GM18498 (cell line): Measurements from ENCODE around the gene PLEKHF1.
A peak's percentile ranks its signal among the peaks of the same experiment; 100 is the strongest.
"Not testable (repeated sequence)": the region's sequence is repeated elsewhere in the genome, so short reads cannot be mapped to it uniquely, and the experiment has no call there.

Experiments used
- ATAC-seq: cut with Tn5 transposase; IDR thresholded peaks from one replicate; pipeline ENCODE4 v1.9.1; 2021; ENCODE audit warnings: mild to moderate bottlenecking, moderate library complexity; ENCODE audit not compliant: unreplicated experiment

PLEKHF1 gene

DNA sequence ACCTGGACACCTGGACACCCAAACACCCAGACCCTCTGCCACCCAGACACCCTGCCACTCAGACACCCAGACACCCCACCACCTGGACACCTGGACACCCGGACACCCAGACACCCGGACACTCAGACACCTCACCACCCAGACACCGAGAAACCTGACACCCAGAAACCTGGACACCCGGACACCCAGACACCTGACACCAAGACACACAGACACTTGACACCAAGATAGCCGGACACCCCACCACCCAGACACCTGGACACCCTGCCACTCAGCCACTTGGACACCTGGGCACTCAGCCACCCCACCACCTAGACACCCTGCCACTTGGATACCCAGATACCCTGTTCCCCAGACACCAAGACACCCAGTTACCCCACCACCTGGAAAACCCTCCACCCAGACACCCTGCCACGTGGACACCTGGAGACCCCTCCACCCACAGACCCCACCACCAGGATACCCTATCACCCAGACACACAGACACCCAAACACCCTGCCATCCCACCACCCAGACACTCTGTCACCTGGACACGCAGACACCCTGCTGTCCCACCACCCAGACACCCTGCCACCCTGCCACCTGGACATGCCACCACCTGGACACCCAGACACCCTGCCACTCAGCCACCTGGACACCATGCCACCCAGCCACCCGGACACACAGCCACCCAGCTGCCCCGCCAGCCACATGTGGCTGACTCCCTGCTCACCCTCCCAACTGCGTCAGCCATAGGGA, 32.4 kb downstream of the PLEKHF1 start:
- no peak for ATAC-seq

DNA sequence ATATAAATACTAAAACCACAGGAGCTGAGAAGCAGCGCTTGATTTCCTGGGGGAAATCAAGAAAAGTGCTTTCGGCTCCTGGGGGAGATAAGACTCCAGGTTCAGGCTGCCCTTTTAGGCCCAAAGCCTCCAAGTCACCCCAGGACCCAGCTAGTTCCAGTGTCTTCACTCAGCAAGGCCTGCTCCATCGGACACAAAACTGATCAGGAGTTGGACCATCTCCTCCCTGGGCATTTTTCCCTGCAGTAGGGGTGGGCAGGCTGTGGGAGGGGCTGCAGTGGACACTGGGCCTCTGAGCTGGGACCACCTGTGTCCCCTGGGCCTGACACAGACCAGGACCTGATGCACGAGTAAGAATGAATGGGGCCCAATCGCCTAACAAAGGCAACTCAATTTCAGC, 34.6 kb downstream of the PLEKHF1 start:
- no peak for ATAC-seq

DNA sequence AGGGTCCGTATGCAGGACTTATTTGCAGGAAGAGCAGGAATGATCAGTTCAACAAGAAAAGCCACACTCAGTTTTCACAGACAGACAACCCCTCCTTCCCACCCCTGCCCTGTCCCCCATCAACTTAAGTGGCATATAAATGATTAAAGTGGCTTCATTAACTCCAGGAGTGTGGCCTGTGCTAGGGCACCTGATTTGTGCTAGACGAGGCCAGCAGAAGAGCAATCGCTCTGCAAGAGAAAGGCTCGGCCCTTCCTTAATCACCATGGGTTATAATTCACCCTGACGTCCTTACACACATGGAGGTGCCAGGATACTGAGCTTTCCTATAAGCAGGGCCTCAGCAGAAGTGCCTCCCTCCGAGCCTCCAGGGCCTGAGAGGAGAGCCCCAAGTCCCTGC, 35.2 kb downstream of the PLEKHF1 start:
- no peak for ATAC-seq

DNA sequence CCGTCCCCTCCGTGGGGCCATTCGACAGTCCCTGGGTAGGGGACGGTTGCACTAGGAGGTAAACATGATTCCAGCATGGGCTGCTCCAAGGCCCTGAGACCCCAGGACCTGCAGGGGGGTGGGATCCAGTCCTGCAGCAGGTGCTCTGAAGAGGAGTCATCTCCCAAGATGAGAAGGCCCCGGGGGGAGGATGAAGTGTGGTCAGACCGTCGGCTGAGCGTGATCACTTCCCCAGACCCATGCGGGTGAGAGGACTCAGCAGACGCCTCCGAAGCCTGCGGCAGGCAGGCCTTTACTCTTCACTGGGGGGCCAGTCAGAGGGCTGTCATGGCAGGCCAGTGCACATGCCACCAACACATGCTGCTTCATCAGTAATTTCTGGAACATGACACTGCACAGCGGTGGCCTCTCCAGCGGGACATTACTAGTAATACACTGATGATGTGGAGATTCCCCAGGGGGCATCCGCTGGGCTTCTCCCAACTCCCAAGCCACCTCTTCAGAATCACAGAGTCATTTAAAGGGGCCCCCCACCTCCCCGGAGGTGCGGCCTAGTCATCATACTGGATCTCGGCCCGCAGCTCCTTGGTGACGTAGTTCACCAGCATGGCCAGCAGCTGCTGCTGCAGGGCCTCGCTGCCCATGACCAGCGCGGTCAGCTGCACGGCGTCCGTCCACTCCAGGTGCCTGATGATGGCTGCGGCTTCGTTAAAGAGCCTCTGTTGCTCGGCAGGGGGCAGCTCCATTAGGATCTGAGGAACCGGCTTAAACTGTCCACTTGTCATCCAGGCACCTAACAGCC, 37.1 kb downstream of the PLEKHF1 start:
- no peak for ATAC-seq

DNA sequence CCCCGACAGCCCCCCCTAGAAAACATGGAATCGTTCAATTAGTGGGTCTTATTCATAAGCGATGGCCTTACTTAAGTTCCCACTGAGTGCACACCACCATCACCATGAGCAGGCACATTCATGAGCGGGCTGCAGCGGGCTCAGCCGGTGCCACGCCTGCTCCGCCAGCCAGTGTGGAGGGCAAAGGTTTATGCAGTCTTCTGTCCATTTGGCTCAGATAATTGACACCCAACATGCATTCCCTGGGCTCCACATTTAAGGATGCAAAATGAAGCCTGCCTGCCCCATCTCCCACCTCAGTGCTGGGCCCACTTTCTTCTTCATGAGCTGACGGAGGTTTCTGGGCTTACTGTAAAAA, 37.7 kb downstream of the PLEKHF1 start:
- ATAC-seq, result no peak

DNA sequence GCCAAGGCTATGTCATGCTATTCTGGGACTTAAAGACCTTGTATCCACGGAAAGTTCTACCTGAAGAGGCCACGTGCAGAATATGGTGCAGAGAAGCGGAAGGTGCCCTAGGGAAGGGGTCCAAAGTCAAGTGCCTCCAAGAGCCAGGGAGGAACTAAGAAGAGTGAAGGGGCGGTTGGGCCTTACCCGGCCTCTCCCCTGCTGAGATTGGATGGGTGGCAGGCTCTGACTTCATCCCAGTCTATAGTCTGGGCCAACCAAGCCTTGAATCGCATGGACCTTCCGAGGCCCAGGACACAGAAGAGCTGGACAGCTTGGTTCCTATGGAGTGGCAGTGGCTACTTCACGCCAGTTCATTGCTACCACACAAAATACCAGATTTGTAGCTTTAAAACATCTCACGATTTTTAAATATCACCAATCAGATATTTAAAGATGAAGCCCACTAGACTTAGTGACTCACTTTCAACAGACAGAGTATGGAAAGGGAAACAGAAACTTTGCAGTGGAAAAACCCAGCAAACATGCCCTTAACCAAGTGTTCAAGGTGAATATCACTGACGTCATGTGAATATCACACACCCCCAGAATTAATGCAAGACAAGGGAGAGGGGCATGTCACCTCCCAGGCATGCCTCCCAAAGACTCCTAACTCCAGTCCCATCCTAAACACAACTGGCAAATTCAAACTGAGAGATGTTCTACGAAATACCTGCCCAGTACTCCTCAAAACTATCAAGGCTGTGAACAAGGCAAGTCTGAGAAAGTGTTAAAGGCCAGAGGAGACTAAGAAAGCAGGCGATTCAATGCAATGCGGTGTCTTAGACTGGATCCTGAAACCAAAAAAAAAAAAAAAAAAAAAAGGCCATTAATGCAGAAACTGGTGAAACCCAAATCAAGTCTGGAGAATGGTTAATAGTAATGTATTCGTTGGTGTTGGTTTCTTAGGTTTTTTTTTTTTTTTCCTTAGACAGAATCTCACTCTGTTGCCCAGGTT, 39.6 kb downstream of the PLEKHF1 start:
- ATAC-seq, result peak; percentile 74

DNA sequence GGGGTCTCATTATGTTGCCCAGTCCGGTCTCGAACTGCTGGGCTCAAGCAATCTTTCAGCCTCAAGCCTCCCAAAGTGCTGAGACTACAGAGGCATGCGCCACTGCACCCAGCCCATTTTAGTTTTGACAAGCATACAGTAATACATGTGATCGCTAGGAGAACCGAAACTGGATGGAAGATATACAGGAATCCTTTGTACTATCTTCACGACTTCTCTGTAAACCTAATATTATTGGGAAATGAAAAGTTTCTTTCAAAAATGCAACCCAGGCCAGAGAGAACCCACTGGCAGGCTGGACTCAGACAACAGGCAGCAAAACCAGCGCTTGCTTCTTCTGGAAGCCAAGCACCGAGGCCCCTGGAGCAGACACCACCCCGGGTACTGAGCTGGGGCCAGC, 40.4 kb downstream of the PLEKHF1 start:
- ATAC-seq, result no peak

DNA sequence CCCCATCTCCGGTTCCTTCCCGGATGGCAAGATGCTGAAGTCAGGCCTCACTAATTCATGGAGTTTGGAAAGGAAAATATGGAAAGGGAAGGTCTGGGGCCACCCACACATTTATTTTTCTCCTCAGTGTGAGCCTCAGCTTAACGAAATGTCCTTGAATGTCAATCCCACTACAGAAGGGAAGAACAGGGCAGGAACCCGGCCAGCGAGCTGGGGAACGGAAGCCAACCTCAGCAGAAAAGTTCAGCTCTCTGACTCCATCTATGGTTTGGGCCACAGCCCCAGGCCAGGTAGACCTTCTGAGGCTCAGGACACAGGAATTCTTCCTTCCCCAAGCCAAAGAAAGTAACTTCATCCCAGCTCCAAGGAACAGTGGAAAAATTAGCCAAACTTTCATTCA, 41.4 kb downstream of the PLEKHF1 start:
- ATAC-seq, result no peak

DNA sequence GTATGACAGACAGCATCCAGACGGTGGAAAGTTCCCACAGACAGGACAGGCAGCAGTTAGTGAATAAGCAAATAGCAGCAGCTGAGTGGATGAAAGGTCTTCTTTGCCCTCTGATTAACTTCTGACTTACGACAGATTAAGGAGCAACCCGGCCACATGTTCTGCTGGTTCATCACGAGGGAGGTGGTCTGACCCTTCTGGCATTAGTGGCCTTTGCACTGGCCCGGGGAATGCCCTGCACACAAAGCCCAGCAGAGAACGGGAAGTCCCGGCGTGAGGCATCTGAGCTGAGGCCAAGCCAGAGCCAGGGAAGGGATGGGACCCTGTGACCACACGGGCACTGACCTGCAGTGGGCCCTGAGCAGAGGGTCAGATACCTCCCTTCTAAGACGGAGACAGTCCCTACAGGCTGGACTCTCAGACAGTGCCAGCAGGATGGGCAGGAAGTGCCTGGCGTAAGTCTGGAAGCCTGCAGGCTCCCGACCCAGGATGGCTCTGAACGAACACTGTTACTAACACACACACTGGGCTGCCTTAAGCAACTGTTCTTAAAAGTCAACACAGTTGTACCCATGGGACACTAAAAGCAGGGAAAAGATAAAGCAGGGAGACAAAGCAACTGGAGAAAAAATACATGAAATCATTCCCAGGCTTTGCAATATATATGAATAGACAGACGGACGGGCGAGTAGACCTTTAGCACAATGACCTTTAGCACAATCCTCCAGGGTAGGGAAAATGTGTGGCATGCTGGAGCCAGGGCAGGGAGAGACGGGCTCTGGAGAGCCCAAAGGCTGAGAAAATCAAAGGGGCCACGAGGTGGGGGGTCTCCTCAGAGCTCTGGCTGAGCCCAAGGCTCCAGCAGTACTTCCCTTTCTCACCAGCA, 43.5 kb downstream of the PLEKHF1 start:
- ATAC-seq, result no peak

DNA sequence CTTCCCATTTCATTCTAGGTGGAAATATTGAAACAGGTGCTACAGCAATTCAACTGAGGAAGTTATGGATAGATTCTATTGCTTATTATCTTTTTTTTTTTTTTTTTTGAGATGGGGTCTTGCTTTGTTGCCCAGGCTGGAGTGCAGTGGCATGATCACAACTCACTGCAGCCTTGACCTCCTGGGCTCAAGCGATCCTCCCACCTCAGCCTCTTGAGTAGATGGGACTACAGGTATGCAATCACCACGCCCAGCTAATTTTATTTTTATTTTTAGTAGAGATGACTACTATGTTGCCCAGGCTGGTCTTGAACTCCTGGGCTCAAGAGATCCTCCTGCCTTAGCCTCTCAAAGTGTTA, 44.2 kb downstream of the PLEKHF1 start:
- not testable (repeated sequence) for ATAC-seq

DNA sequence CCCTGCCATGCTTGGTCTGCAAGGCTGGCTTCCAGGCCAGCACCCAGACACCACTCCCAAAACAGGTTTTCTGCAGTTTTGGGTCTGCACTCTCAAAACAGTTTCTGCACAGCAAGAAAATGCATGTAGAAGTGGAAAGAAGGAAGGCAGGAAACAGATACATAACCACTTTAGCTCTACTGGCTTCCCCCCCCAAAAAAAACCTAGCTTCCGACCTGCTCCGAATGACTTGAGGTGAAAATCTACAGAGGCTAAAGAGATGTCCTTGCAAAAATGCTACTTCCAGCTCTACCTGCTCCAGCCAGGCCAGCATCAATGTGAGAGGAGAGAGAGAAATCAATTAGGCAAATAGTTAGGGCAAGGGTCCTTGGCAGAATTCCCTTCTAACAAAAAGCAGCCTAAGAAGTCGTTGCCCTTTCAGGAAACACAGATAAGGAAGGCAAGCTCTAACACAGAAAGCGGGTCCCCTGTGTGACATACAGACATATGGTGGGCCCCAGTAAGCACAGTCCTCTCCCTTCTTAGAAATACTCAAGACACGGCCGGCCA, 46.4 kb downstream of the PLEKHF1 start:
- ATAC-seq, result no peak

DNA sequence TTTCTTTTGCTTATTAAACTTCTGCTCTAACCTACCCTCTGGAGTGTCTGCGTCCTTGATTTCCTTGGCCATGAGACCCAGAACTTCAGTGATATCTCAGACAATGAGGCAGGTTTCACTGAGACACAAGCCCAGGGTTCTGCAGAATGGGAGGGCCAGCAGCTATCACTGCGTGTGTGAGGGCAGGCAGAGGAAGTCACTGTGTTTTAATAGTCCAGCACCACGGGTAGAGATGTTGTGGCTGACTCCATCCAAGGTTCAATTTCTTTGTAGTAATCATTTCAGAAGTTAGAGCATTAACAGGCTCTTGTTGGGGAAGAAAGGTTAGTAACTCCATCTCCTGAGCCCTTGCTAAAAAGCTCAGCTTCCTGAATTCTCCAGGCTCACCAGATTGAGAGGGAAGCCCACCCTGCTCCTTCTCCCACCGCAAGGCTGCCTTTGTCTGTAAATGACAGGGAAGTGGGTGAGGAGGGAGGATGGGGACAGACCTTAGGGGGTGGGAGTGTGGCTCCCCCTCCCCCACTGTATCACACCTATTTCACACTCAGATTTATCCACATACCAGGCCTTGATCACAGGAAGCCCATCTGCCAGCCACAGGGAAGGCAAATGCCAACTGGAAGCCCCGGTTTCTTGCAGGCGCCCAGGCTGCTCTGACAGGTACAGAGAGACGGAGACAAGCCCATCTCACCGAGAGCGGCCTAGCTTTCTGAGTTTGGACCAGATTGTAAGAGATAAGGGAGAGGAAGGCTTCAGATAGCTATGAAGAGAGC, 47.7 kb downstream of the PLEKHF1 start:
- no peak for ATAC-seq

DNA sequence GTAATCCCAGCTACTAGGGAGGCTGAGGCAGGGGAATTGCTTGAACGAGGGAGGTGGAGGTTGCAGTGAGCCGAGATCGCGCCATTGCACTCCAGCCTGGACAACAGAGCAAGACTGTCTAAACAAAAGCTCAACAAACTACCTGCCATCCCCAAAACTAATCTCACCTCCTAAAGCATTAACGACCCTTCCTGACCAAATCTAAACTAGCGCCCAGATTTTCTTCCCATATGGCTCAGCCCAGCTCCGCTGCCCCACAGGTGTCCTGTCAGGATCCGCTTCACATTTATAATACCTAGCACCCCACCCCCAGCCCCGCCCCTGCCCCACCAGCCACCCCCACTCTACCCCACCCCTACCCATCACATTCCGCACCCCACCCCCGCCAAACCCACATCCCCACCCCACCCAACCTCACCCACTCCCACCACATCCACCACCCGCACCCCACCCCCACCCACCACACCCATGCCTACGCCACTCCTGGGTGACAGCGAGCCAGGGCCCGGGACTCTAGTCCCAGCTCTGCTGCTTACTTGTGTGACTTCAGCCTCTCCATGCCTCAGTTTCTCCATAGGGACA, 49.2 kb downstream of the PLEKHF1 start:
- ATAC-seq, result peak; percentile 21

DNA sequence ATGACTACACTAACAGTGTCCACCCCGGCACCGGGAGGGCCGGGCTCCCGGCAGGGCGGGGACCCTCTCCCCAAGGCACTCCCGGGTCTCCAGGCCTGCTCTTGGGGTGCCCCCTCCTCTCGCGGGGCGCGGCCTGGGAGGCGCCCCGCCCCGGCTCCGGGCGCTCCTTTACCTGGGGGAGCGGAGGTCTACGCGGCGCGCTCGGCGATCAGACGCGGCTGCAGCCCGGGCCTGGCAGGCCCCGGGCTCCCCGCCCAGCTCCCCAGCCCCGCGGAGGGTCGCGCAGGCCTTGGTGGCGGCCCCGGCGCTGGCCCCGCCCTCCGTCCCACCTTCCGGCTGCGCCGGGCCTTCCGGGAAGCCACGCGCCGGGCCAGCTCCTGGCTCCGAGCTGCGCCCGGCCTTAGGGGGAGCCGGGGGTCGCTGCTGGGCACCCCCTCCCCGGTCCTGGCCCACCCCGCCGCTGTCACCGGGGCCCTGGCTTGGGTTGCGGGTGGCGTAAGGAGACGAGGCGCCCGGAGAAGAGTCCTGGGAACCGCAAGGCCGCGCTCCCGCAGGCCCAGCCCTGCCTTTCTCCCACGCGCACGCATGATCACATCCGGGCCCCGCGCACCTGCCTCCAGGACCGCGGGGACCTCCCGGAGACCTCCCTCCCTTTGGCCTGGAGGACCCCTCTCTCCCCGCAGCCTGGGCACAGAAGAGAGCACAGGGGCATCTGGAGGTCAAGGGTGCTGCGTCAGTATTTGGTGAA, 49.9 kb downstream of the PLEKHF1 start, which contains the start of gene C19orf12:
TSS of gene C19orf12 (minus strand) at position 309 of the 748 bp plus-strand sequence. CDS start 6,848 bp downstream, outside the sequence.
- peak; percentile 78 for ATAC-seq

DNA sequence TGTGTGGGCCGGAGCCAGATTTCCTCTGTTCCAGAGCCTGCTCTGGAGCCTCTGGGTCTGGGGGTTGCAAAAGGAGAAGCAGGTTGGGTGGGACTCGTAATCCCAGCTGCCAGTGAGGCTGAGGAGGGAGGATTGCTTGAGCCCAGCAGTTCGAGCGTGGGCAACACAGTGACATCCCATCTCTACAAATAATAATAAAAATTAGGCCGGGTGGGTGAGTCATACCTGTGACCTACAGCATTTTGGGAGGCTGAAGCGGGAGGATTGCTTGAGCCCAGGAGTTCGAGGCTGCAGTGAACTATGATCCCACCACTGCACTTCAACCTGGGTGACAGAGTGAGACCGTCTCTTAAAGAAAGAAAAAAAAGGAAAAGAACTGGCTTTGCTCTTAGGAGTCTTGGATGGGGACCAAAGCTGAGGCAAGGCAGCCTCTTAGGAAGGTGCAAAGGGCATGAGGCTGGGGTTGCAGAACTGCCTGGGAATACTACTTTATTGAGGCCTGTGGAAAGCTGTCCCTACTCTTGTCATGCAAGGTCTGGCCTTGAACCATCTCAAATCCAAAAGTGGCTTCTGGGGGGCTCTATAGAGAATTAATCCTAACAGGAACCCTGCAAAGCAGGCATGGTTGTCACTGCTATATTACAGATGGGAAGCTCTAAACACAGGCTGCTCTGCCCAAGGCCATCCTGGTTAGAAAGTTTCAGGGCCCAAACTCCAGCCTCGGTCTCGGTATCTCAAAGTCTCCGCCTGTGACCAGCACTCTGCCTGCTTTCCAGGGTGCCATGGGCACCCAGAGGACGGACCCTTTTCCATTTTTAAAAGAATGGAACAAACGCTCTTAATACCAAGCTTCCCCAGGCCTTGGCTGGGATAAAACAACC, 50.7 kb downstream of the PLEKHF1 start:
- peak; percentile 7 for ATAC-seq

DNA sequence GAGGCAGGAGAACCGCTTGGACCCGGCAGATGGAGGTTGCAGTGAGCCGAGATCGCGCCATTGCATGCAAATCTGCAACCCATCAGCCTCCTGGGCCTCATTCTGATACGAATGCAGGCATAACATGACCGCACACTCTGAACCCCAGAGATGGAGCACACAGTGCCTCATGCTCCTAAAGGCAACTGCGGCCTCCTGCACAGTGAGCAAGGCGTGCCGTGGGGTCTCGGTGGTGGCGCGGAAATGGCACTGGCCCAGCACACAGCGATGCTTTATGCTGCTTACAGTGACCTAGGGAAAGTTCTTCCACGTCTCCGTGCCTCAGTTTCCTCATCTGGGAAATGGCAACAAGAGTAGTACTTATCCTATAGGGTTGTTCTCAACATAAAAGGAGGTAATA, 51.8 kb downstream of the PLEKHF1 start:
- no peak for ATAC-seq

DNA sequence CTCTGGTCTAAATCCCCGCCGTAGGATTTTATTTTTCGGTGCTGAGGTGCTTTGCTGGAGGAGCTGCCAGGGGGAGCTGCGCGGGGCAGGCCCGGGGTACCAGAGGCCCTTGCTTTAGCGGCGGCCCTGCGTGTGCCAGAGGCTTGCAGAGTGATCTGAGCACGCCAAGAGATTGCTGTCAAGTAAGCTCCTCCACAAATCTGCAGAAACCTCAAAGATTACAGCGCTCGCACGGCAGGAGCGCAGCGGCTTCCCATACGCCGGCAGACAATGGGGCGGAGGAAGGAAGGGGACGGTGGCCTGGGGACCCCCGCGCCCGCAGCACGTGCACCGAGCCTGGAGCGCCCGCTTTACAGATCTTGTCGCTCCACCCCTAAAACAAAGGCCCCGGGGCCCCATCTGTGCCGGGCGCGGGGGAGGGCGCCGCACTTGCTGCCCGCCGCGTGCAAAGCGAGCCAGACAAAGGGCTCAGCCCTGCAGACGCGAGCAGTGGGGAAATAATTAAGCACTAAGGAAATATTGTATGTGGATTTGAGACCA, 58.9 kb downstream of the PLEKHF1 start:
- no peak for ATAC-seq
